Stimulated activated CD8-positive, alpha-beta memory T cell treated with anti-CD3 and anti-CD28 coated beads, Interleukin-4, amount 100 ng/mL, for 1 hour (primary cell): ENCODE results near the gene NBPF9.
"Not testable (repeated sequence)": the region's sequence is repeated elsewhere in the genome, so short reads cannot be mapped to it uniquely, and the experiment has no call there.

Experiments
- DNase-seq, 2 donors: peaks; one replicate each; pipeline ENCODE4 v3.0.0-alpha.2; 2020; ENCODE audit warnings: low read depth in 2 of 2, low spot score in 1 of 2

NBPF9 gene, protein sequence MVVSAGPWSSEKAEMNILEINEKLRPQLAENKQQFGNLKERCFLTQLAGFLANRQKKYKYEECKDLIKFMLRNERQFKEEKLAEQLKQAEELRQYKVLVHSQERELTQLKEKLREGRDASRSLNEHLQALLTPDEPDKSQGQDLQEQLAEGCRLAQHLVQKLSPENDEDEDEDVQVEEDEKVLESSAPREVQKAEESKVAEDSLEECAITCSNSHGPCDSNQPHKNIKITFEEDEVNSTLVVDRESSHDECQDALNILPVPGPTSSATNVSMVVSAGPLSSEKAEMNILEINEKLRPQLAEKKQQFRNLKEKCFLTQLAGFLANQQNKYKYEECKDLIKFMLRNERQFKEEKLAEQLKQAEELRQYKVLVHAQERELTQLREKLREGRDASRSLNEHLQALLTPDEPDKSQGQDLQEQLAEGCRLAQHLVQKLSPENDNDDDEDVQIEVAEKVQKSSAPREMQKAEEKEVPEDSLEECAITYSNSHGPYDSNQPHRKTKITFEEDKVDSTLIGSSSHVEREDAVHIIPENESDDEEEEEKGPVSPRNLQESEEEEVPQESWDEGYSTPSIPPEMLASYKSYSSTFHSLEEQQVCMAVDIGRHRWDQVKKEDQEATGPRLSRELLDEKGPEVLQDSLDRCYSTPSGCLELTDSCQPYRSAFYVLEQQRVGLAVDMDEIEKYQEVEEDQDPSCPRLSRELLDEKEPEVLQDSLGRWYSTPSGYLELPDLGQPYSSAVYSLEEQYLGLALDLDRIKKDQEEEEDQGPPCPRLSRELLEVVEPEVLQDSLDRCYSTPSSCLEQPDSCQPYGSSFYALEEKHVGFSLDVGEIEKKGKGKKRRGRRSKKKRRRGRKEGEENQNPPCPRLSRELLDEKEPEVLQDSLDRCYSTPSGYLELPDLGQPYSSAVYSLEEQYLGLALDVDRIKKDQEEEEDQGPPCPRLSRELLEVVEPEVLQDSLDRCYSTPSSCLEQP (N-terminal part only)

DNA sequence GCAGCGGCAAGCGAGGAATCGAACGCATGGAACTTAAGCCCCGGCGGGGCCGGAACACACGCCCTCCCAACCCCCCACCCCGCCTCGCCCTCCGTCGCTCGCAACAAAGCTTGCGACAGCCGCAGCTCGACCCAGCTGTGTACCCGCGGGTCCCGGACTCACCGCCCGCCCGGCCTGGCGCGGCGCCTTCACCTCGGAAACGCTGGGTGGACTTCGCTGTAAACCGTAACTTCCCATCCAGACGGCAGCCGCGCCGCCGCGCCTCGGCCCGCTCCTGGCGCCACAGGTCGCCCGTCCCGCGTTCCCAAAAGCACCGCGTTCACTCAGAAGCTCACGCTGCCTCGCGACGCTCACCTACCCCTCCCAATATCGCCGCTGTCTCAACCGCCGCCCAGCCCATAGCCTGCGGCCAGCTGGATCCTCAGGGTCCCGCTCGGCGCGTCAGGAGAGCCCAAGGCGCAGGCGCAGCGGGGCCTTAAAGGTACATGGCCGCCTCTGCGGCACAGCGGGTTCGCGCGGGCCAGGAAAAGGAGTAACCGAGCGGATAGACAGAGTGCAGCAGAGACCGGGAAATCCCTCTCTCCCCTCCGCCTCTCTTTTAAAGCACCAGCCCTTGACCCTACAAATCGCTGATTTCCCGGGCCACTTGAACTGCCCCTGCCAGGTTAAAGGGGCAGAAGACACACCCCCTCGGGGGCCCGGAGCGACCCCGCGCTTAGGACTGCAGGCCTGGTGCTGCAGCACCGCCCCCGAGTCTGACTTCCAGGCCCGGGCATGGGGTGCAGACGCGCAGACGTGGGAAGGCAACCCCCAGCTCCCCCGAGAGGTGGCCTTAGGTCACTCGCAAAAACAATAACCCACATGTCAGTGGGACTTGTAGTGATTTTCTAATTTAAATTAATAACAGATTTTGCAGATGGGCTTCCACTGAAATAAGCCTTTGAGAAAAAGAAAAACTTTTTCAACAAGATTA, at the start of gene NBPF9:
Gene NBPF9, minus strand, starts transcription at position 443 of the 973 bp plus-strand sequence. CDS start 21,412 bp downstream, outside the sequence.
- DNase-seq, result not testable (repeated sequence)

DNA sequence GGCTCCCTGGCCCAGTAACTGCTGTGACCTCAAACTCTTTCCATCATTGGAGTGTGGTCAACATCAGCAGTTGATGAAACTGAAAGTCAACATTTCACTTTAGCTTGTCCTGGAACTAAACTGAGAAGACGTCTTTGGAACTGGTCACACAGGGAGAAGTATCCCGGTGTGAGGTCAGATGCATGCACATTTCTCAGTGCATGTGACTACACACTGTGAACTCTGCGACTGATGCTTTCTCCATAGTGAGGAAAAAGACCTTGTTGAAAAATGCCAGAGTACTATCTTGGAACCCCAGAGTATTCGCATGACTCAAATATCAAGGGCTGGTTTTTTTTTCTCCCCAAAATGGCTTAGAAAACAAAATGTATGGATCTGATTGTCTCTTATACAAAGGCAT, 46.6 kb upstream of the NBPF9 start:
- not testable (repeated sequence) for DNase-seq

- not testable (repeated sequence) for DNase-seq
Measured at GRCh38 chr1:149137585-149137984, 34.2 kb upstream of the NBPF9 start.

GRCh38 chr1:149130938-149131337, 27.6 kb upstream of the NBPF9 start:
- not testable (repeated sequence) for DNase-seq

DNA sequence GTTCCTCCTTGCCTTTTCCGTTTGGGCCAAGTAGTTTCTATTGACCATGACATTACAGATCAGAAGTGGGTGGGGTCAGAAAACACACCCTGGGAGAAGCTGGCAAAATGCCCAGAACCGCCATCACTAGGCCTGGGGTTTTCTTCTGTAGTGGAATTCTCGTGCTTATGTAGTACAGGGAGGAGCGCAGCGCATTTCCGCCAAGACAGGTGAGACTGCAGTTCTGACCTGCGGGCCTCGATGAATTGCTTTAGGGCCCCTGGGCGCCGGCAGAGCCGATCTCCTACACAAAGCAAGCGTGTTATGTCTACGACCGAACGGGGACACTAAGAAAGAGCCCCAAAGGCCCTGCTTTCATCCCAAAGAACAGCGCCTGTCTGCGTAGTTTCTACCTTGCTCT, 25.9 kb upstream of the NBPF9 start:
- DNase-seq, result not testable (repeated sequence)

DNA sequence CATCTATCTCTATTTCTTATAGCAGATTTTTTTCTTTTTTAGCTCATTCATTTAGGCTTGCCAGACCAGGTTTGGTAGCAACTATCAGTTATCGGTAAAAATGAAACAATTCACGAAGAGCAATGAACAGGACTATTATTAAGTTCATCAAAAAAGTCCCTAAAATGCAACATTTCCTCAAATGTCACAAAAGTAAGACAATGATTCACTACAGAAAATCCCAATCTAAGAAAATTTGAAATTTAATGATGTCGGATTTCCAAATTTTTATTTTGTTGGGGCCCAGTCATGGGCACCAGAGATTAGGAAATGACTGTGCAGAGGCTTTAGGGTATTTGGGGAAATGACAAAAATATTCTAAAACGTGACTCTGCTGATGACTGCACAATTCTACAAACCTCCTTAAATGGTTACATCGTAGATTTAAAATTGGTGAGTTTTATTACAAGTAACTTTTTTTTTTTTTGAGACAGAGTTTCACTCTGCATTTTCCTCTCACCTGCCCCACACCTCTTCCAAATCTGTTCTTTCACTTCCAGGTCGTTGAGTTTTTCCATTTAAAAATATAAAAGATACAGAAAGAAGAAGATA, 23.3 kb upstream of the NBPF9 start:
- DNase-seq, result not testable (repeated sequence)

DNA sequence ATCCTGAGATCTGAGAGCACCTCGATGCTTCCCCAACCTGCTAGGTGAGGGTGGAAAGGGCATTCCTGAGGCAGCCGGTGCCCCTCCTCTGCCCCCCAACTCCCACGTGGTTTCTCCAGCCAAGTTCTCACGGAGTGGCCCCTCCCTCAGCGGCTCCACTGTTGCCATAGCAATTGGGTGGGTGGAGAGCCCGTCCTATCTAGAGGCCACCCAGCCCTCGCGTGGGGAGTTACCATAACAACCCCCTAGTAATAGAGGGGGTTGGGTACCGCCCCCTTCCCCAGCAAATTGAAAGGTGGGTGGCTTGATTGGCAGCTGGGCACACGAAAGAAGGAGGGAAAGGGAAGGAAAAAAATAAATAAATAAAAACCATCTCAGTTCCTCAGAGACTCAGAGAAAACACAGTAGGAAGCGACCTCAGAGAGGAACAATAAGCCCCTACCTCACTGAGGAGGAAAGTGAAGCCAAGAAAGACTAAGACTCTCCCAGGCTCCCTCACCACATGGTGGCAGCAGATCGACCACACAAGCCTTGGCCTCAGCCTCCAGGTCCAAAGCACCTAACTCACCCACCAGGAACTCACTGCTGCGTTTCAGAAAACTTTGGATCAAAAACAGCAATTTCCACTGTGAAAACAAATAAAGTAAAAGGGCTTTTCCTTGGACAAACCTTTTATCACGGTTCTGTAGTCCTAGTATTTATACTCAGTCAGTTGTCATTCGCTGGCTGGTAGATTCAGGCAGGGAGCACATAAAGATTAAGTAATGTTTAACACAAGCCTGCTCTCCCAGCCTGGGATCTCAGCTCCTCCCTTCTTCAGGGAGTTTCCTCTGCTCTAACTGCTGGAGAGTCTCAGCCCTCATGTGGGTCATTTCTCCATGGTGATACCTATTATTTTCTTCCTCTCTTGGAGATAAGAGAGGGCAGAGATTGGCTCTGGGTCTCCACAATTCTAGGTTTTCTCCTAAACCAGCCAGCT, 20.9 kb upstream of the NBPF9 start:
- not testable (repeated sequence) for DNase-seq

- not testable (repeated sequence) for DNase-seq
Measured at GRCh38 chr1:149112828-149113227, 9.5 kb upstream of the NBPF9 start.

- not testable (repeated sequence) for DNase-seq
Measured at GRCh38 chr1:149110343-149110742, 7.0 kb upstream of the NBPF9 start.

- DNase-seq, result not testable (repeated sequence)
Measured at GRCh38 chr1:149102574-149102973, 777 bp downstream of the NBPF9 start.

GRCh38 chr1:149098276-149098675, 5.1 kb downstream of the NBPF9 start:
- not testable (repeated sequence) for DNase-seq

- DNase-seq, result not testable (repeated sequence)
Measured at GRCh38 chr1:149093155-149093554, 10.2 kb downstream of the NBPF9 start.

- DNase-seq, result not testable (repeated sequence)
Measured at GRCh38 chr1:149075505-149076127, 27.7 kb downstream of the NBPF9 start.

DNA sequence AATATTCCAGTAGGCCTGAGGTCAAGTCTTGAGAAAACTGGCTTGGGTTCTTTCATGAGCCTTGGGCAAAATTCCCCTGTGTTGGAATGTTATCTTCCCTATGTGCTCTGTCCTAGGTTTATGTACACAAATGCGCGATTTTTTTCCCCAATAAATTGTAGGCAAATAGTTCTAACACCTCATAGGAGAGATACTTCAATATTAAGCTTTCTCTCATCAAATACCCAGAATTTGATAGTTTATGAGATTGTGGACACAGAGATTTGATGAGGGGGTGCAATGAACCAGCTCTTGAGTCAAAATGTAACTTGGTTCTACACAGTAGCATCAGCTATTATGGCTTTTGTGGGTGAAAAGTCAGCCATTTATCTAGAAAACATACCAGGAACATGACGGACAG, 38.7 kb downstream of the NBPF9 start:
- DNase-seq, result not testable (repeated sequence)

DNA sequence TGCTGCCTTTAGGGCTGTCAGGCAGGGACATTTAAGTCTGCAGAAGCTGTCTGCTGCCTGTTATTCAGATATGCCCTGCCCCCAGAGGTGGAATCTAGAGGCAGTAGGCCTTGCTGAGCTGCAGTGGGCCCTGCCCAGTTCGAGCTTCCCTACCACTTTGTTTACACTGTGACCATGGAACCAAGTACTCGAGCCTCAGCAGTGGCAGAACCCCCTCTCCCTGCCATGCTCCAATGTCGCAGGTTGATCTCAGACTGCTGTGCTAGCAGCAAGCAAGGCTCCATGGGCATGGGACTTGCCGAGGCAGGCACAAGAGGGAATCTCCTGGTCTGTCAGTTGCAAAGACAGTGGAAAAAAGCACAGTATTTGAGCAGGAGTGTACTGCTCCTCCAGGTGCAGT, 60.3 kb downstream of the NBPF9 start:
- DNase-seq, result not testable (repeated sequence)

GRCh38 chr1:149033916-149034315, 69.4 kb downstream of the NBPF9 start:
- not testable (repeated sequence) for DNase-seq

GRCh38 chr1:149024327-149024726, 79.0 kb downstream of the NBPF9 start:
- not testable (repeated sequence) for DNase-seq

DNA sequence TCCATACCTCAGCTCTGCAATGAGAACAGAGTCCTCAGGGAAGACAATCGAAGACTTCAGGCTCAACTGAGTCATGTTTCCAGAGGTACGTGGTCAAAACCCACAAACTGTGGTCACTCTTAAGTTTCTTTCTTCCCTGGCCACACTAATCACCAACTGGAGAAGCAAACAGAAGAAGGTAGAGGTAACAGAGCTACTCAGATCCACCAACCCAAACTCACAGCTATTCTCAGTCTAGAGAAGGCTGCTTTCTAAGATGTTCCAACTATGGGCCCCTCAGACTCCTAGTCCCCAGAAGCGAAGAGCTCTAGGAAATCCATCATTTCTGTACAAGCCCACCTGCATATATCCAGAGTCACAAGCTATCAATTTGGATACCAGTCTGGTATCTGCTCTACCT, 84.8 kb downstream of the NBPF9 start:
- not testable (repeated sequence) for DNase-seq
